ENCODE measurements around the gene OR1N1. TPM values are rescaled to one million over a fixed set of nuclear protein-coding genes. Genes with fewer than 3 reads are reported as not detected.
"Not testable (repeated sequence)": the region's sequence is repeated elsewhere in the genome, so short reads cannot be mapped to it uniquely, and the experiment has no call there.

Gene OR1N1
- total and polyA plus RNA-seq, 2 donors (not counting 3 experiments of a cell fraction or from before 2014, with no cell fraction given), result 0.08 TPM; not detected in 1

- no peak overlapping the region for H2AFZ ChIP-seq (ENCODE audit: low read depth, low read length)
- H3K9ac ChIP-seq (replicated peaks; ENCODE audit: extremely low read depth, insufficient read depth, low read length), result no peak overlapping the region
- ChIA-PET POLR2A (no interaction called here), CTCF (no interaction called here)
- no peaks in the 10 kb centered on the region for H3K9me1 ChIP-seq (replicated peaks; ENCODE audit: control insufficient read depth, extremely low read depth, insufficient read depth, low read length)
- no peaks in the 10 kb centered on the region for H3K27me3 ChIP-seq (ENCODE audit: control insufficient read depth in 2 of 2, insufficient read depth in 2 of 2, low read length in 2 of 2)
- FAIRE-seq (no peak), DNase-seq (ENCODE audit: low read depth, low spot score) (no peak)
- dilution Hi-C loops (cut with MboI; ENCODE audit: extremely low pct_ligation_motif_present, low sequenced_read_pairs) (no loop called here), intact Hi-C loops (cut with micrococcal nuclease) (no loop called here)
- no peak overlapping the region for H3K27ac ChIP-seq (ENCODE audit: insufficient read depth, low read depth, low read length)
- H3K79me2 ChIP-seq (ENCODE audit: control insufficient read depth, insufficient read depth, low read length), result no peaks in the 10 kb centered on the region
- H3K4me2 ChIP-seq (ENCODE audit: insufficient read depth, low read length), result no peak overlapping the region
- no peaks in the 10 kb centered on the region for H3K9me3 ChIP-seq (replicated peaks; ENCODE audit: control insufficient read depth, insufficient read depth, low read length)
- TF ChIP-seq GATA2 (IDR thresholded peaks at IDR 0.05; ENCODE audit: insufficient read depth, insufficient read length, low read depth, low read length) (no peak), MAX (IDR thresholded peaks at IDR 0.05; ENCODE audit: insufficient read depth, insufficient read length) (no peak), POLR2AphosphoS5 (IDR thresholded peaks at IDR 0.05; ENCODE audit: insufficient read depth, low read depth, low read length) (no peak), POLR2A (IDR thresholded peaks at IDR 0.05; ENCODE audit: low read depth, low read length) (no peak), EZH2 (IDR thresholded peaks at IDR 0.05; ENCODE audit: borderline replicate concordance, low read depth, low read length, severe bottlenecking) (no peak), MYC (IDR thresholded peaks at IDR 0.05; ENCODE audit: low read depth, low read length) (no peak)
- no peak overlapping the region for H3K4me3 ChIP-seq (replicated peaks in 1 of 3; ENCODE audit: insufficient read depth in 1 of 3, low read depth in 1 of 3, low read length in 3 of 3)
- no peaks in the 10 kb centered on the region for H3K4me1 ChIP-seq (ENCODE audit: control insufficient read depth, extremely low read depth, insufficient read depth, low read length)
- no peaks in the 10 kb centered on the region for H4K20me1 ChIP-seq (replicated peaks; ENCODE audit: control insufficient read depth, extremely low read depth, insufficient read depth, low read length)
- H3K36me3 ChIP-seq (ENCODE audit: control insufficient read depth in 2 of 2, extremely low read depth in 1 of 2, insufficient read depth in 2 of 2, low read length in 2 of 2), result no peaks in the 10 kb centered on the region
- BruUV-seq (replicated peaks), result no TSS peak
Observed at GRCh38 chr9:122536134-122536533, 9.0 kb upstream of the OR1N1 start.

DNA sequence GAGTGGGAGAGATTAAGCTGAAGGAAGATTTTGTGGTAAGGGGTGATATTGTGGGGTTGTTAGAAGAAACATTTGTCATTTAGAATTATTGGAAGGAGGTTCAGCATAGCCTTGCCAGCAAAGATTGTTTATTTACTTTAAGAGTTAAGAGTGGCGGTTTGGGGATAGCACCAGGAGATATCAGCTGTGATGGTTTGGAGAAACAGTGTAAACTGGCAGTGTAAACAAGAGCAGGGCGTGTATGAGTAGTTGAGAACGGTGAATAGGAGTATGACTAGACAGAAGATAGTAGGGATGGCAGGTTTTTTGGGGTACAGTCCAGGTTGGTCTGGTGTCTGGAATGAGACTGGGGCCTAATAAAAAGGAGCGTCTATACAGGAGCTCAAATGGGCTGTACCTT, 4.1 kb upstream of the OR1N1 start:
- dilution Hi-C loops (cut with MboI; ENCODE audit: extremely low pct_ligation_motif_present, low sequenced_read_pairs), result not testable (repeated sequence)

More for the DNA sequence above, 4.1 kb upstream of the OR1N1 start:
- DNase-seq (ENCODE audit: low read depth, low spot score); H3K9me1 ChIP-seq (replicated peaks; ENCODE audit: control insufficient read depth, extremely low read depth, insufficient read depth, low read length); H3K9ac ChIP-seq (replicated peaks; ENCODE audit: extremely low read depth, insufficient read depth, low read length); H4K20me1 ChIP-seq (replicated peaks; ENCODE audit: control insufficient read depth, extremely low read depth, insufficient read depth, low read length); H3K79me2 ChIP-seq (ENCODE audit: control insufficient read depth, insufficient read depth, low read length); H3K9me3 ChIP-seq (replicated peaks; ENCODE audit: control insufficient read depth, insufficient read depth, low read length); BruUV-seq (replicated peaks); H3K36me3 ChIP-seq (ENCODE audit: control insufficient read depth in 2 of 2, extremely low read depth in 1 of 2, insufficient read depth in 2 of 2, low read length in 2 of 2); H3K4me3 ChIP-seq (replicated peaks in 1 of 3; ENCODE audit: insufficient read depth in 1 of 3, low read depth in 1 of 3, low read length in 3 of 3); H2AFZ ChIP-seq (ENCODE audit: low read depth, low read length); H3K4me2 ChIP-seq (ENCODE audit: insufficient read depth, low read length); POLR2A ChIA-PET; intact Hi-C loops (cut with micrococcal nuclease); FAIRE-seq; H3K4me1 ChIP-seq (ENCODE audit: control insufficient read depth, extremely low read depth, insufficient read depth, low read length); H3K27ac ChIP-seq (ENCODE audit: insufficient read depth, low read depth, low read length); H3K27me3 ChIP-seq (ENCODE audit: control insufficient read depth in 2 of 2, insufficient read depth in 2 of 2, low read length in 2 of 2): not testable (repeated sequence)
- CTCF ChIA-PET, result interaction anchor here (1.3 kb wide), 2 partner anchors 10 to 32 kb away, joined by 3 to 4 read pairs; no protein-coding TSS in a partner anchor

All from endothelial cell of umbilical vein (primary cell).